Type B pancreatic cell (in vitro differentiated cells): ENCODE measurements around the gene ATAD3A. TPM values are rescaled to one million over a fixed set of nuclear protein-coding genes. Genes with fewer than 3 reads are reported as not detected.

Source experiments
- DNase-seq: peaks from one replicate; pipeline ENCODE4 v3.0.0; 2021; ENCODE audit warnings: mixed read lengths; ENCODE audit not compliant: unreplicated experiment; ENCODE audit errors: extremely low spot score
- H3K27ac Mint-ChIP-seq: 2 replicates; pipeline ENCODE4 v1.8.0; 2021; ENCODE audit warnings: mild to moderate bottlenecking, mixed read lengths
- H3K27me3 Mint-ChIP-seq: 2 replicates; pipeline ENCODE4 v1.8.0; 2021; ENCODE audit warnings: mixed read lengths
- H3K36me3 Mint-ChIP-seq: 2 replicates; pipeline ENCODE4 v1.8.0; 2021; ENCODE audit warnings: mixed read lengths
- H3K4me1 Mint-ChIP-seq: one replicate; pipeline ENCODE4 v1.8.0; 2021; ENCODE audit warnings: mixed read lengths; ENCODE audit not compliant: unreplicated experiment
- H3K4me3 Mint-ChIP-seq: 2 replicates; pipeline ENCODE4 v1.8.0; 2021; ENCODE audit warnings: mild to moderate bottlenecking, mixed read lengths
- H3K9me3 Mint-ChIP-seq: 2 replicates; pipeline ENCODE4 v1.8.0; 2021; ENCODE audit warnings: mixed read lengths
- total RNA-seq: library from RNA; stranded (reverse); gene quantifications from 2 replicates; pipeline ENCODE4 v1.2.1, GENCODE V29; 2021; ENCODE audit warnings: low replicate concordance
- TF ChIP-seq, protein P1 (sequence below): fragments of 200-600 bp; sonication (generic); conservative IDR thresholded peaks from 2 replicates; pipeline ENCODE4 v1.5.0; 2021; ENCODE audit warnings: antibody characterized with exemption, mild to moderate bottlenecking

ATAD3A gene
- total RNA-seq, 1 donor from 2014 or later = 39.8 TPM

- no peaks in the 10 kb centered on the region for H3K4me1 Mint-ChIP-seq
- TF ChIP-seq, protein P1, sequence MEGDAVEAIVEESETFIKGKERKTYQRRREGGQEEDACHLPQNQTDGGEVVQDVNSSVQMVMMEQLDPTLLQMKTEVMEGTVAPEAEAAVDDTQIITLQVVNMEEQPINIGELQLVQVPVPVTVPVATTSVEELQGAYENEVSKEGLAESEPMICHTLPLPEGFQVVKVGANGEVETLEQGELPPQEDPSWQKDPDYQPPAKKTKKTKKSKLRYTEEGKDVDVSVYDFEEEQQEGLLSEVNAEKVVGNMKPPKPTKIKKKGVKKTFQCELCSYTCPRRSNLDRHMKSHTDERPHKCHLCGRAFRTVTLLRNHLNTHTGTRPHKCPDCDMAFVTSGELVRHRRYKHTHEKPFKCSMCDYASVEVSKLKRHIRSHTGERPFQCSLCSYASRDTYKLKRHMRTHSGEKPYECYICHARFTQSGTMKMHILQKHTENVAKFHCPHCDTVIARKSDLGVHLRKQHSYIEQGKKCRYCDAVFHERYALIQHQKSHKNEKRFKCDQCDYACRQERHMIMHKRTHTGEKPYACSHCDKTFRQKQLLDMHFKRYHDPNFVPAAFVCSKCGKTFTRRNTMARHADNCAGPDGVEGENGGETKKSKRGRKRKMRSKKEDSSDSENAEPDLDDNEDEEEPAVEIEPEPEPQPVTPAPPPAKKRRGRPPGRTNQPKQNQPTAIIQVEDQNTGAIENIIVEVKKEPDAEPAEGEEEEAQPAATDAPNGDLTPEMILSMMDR = no peak
- no peaks in the 10 kb centered on the region for H3K36me3 Mint-ChIP-seq
- no peaks in the 10 kb centered on the region for H3K9me3 Mint-ChIP-seq
- no peak overlapping the region for H3K4me3 Mint-ChIP-seq
- no peak for DNase-seq
- no peak overlapping the region for H3K27ac Mint-ChIP-seq
- no peaks in the 10 kb centered on the region for H3K27me3 Mint-ChIP-seq
Measured at GRCh38 chr1:1545946-1546737, 34.2 kb downstream of the ATAD3A start.

DNA sequence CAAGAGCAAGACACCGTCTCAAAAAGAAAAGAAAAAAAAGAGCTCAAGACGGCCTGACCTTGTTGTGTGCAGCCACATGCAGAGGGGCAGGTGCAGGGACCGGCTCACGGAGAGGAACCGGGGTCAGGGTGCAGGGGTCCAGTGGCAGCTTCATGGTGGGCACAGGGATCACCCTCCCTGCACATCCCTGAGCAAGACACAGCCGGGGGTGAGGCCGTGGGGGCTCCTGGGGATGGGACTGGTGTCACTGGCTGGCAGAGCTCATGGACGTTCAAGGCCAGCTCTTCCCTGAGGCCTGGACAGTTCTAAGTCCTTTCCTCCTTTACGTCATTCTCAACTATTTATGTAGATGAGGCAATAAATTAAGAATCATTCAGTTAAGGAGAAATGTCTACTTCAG lies 35.0 kb downstream of the ATAD3A start:
- DNase-seq = no peak
- no peaks in the 10 kb centered on the region for H3K27me3 Mint-ChIP-seq
- peak overlapping the region; percentile 30 for H3K27ac Mint-ChIP-seq
- no peaks in the 10 kb centered on the region for H3K4me1 Mint-ChIP-seq
- no peaks in the 10 kb centered on the region for H3K36me3 Mint-ChIP-seq
- no peak overlapping the region for H3K4me3 Mint-ChIP-seq
- no peaks in the 10 kb centered on the region for H3K9me3 Mint-ChIP-seq
- TF ChIP-seq, protein P1 = no peak

- Mint-ChIP-seq H3K27me3 (no peaks in the 10 kb centered on the region), H3K27ac (peak overlapping the region; percentile 30), H3K4me1 (no peaks in the 10 kb centered on the region), H3K9me3 (no peaks in the 10 kb centered on the region), H3K4me3 (no peak overlapping the region), H3K36me3 (no peaks in the 10 kb centered on the region)
- no peak for DNase-seq
- TF ChIP-seq, protein P1 = no peak
Measured at GRCh38 chr1:1547476-1547875, 35.5 kb downstream of the ATAD3A start.

DNA sequence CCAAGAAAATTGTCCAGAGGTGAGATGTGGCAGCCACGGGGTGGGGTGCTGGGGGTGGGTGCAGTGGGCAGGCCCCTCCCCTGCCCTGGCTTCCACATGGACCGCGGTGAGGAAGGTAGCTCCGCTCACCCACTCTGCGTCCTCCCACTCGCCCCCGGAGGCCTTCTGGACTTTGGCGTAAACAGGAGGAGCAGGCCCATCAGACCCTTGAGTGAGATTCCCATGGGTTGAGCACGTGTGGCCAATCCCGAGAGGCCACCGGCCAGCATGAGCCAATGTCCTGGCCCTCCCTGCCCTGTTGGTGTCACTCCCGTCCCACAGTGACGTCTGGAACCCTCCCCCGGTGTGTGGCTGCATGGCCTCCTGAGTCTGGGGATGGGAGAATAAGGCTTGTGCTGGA lies 36.6 kb downstream of the ATAD3A start:
- TF ChIP-seq, protein P1 = no peak
- H3K27me3 Mint-ChIP-seq = no peaks in the 10 kb centered on the region
- DNase-seq = no peak
- H3K4me3 Mint-ChIP-seq = no peak overlapping the region
- H3K9me3 Mint-ChIP-seq = no peaks in the 10 kb centered on the region
- no peaks in the 10 kb centered on the region for H3K4me1 Mint-ChIP-seq
- H3K27ac Mint-ChIP-seq = no peak overlapping the region
- H3K36me3 Mint-ChIP-seq = no peaks in the 10 kb centered on the region

- no peaks in the 10 kb centered on the region for H3K27me3 Mint-ChIP-seq
- no peak overlapping the region for H3K4me3 Mint-ChIP-seq
- no peaks in the 10 kb centered on the region for H3K4me1 Mint-ChIP-seq
- H3K27ac Mint-ChIP-seq = no peak overlapping the region
- DNase-seq = no peak
- H3K36me3 Mint-ChIP-seq = no peaks in the 10 kb centered on the region
- TF ChIP-seq, protein P1 = no peak
- H3K9me3 Mint-ChIP-seq = no peaks in the 10 kb centered on the region
Measured at GRCh38 chr1:1550087-1550486, 38.1 kb downstream of the ATAD3A start.
